ENCODE measurements around the gene GPD1L.
"Not testable (repeated sequence)": the region's sequence is repeated elsewhere in the genome, so short reads cannot be mapped to it uniquely, and the experiment has no call there.

The GPD1L gene

DNA sequence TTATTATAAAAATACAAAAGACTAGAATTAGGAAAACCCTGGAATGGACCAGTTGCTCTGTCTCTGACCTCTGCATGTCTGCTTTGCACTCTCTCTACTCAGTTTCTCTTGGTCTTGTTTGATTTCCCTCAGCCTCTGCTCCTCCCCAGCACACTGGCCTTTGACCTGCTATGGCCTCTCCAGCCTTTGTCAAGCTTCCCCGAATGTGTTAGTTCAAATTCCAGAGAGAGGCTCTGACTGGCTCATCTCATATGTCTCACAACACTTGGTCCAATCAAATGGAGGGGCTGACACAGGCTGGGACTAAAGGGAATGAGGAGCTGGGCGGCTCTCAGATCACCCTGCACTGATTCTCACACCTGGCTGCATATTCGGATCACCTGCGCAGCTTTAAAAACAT lies 79.7 kb downstream of the GPD1L start:
- DNase-seq, result no peak

DNA sequence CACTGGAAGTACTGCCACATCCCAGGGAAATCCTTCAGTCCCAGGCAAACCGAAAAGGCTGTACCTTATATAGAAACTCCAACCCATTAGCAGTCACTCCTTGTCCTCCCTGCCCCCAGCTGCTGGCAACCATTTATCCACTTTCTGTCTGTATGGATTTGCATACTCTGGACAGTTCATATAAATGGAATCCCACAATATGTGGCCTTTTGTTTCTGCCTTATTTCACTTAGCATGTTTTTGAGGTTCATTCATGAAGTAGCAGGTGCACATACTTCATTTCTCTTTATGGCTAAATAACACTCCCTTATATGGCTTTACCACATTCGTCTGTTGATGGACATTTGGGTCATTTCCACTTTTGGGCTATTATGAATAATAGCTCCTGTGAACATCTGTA lies 80.5 kb downstream of the GPD1L start:
- DNase-seq, result no peak

GRCh38 chr3:32189693-32190092 lies 83.3 kb downstream of the GPD1L start:
- DNase-seq, result no peak

GRCh38 chr3:32190556-32190955 lies 84.1 kb downstream of the GPD1L start:
- DNase-seq, result not testable (repeated sequence)

DNA sequence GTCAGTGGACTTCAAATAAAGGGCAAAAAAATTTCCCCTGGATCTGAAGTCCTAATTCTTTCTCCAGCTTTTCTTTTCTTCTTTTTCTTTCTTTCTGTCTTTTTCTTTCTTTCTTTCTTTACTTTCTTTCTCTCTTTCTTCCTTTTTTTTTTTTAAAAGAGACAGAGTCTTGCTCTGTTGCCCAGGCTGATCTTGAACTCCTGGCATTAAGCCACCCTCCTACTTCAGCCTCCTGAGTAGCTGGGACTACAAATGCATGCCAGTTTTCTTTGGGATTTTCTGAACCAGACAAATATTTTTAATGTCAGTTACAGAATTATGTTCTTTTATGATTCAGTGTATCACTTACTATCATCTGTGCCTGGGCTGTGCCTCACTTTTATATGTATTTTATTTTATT lies 86.7 kb downstream of the GPD1L start:
- no peak for DNase-seq

DNA sequence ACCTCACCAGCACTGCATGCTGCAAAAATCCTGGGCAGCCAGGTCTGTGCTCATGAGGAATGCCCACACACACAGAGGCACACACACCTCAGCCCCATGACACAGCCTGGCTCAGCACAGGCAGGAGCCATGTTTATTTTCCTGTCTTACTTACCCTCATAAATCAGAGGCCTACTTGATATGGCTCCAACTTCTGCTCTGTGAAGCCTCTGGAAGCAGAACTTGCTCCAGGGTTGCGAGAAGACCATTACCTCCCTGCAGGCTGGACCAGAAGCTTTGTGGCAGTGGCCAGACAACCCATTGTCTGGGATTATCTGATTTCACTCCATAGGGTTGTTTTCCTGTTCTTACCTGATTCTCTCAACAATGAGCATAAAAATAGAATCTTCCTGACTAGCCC lies 88.2 kb downstream of the GPD1L start:
- no peak for DNase-seq

DNA sequence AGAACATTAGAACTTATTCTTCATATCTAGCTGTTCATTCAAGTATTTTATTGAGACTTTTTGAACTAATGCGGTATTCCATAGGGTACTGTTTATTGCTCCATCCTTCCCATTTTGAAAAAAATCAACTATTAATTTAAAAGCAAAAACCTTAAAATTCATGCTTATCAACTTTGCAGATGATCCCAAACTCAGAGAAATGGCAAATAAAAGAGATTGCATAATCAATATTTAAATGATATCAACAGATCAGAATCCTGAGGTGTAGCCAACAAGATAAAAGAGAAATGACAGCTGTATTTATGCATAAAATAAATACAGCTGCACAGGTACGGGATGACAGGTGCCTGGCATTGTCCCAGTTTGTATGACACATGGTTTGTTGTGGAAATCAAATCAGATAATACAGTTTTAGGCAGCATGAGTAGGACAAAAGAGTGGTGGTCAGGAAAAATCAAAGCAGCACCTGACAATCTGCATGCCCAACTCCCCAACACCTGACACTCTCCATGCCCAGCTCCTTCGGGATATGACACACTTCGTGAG lies 89.6 kb downstream of the GPD1L start:
- DNase-seq, result no peak

- DNase-seq, result no peak
Observed at GRCh38 chr3:32197991-32198390, 91.6 kb downstream of the GPD1L start.

- DNase-seq, result no peak
Observed at GRCh38 chr3:32198714-32199113, 92.3 kb downstream of the GPD1L start.

GRCh38 chr3:32200490-32200889 lies 94.1 kb downstream of the GPD1L start:
- DNase-seq, result no peak

GRCh38 chr3:32200992-32201758 lies 94.8 kb downstream of the GPD1L start:
- DNase-seq, result no peak

GRCh38 chr3:32202496-32202895 lies 96.1 kb downstream of the GPD1L start:
- DNase-seq, result no peak

- DNase-seq, result no peak
Observed at GRCh38 chr3:32203854-32204253, 97.4 kb downstream of the GPD1L start.

DNA sequence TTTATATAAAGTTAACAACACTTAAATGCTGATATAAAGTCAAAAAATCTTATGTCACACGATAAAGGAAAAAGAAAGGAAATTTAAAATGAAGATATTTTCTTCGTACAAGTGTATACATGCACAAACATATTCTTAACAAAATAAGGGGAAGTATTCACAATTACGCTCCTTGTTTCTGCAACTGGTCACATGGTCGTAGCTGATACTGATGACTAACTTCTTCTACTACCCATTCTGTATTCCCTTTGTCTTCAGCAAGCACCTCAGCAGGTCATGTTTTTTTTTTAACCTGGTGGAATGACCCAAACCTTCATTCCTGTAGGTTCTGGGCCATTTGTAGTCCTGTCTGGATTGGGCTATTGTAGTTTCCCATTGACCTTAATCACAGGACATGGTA lies 102.0 kb downstream of the GPD1L start:
- no peak for DNase-seq

GRCh38 chr3:32215185-32215584 lies 108.8 kb downstream of the GPD1L start:
- no peak for DNase-seq

DNA sequence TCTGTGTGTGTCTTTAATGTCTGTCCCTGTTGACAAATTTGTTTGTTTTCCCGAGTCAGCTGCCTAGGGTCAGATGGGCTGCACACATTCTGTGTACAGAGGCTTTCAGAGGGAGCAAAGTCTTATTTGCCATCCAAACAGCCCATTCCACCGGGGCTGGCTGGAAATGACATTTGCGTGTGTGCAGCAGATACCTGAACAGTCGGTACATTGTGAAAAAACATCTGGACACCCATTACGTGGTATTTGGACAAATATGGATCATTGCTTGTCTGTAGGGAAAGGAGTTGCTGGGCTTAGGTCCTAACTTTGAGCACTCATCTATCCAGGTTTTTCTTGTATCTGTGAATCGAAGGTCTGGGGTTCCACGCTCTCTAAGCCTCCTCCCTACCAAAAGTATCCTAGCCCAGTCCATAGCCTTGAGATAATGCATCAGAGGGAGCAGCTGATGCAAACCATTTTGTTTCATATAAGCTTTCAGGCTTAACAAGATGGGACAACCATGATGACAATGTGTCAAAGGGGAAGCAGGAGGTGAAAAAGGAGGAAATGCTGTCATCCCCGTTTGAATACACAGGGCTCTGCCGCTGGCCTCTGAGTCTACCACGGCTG lies 109.9 kb downstream of the GPD1L start:
- no peak for DNase-seq

DNA sequence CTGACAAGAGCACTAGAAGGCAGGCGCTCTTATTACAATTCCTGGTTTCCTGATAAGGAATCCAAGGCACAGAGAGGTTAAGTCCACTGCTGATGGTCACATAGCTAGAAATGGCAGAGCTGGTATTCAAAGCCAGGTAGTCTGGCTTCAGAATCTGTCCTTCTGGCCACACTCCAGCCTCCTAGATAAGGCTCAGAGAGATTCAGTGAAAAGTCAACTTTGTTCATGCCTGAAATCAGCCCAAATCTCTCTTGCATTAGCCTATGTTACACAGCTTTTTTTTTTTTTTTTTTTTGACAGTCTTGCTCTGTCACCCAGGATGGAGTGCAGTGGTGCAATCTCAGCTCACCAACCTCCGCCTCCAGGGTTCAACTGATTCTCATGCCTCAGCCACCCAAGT lies 110.9 kb downstream of the GPD1L start:
- DNase-seq, result no peak
